Left lung (tissue), 10 donors: ENCODE data around the gene GCAT. TPM values are rescaled to one million over a fixed set of nuclear protein-coding genes. Genes with fewer than 3 reads are reported as not detected.

Experiments used
- ATAC-seq: fragments of 200-7000 bp; cut with Tn5 transposase; one replicate; pipeline ENCODE4 v1.9.1; 2020; ENCODE audit warnings: moderate library complexity
- DNase-seq, 4 donors: peaks; one replicate each; pipeline ENCODE4 v3.0.0-alpha.2; 2013 to 2020
- H3K27ac ChIP-seq, 2 donors: fragments of 200-600 bp; sonication (generic) in 1 of 2; one replicate each; pipeline versions ENCODE4 v1.5.0 to v1.8.0; 2020 to 2021
- H3K27me3 ChIP-seq, 2 donors: fragments of 200-600 bp; sonication (generic) in 1 of 2; one replicate each; pipeline versions ENCODE4 v1.5.0 to v1.8.0; 2020 to 2021
- H3K36me3 ChIP-seq, 2 donors: fragments of 200-600 bp; sonication (generic) in 1 of 2; one replicate each; pipeline versions ENCODE4 v1.5.0 to v1.8.0; 2020 to 2021
- H3K4me1 ChIP-seq, 2 donors: fragments of 200-600 bp; one replicate each; pipeline ENCODE4 v1.8.0; 2021
- H3K4me3 ChIP-seq, 2 donors: fragments of 200-600 bp; sonication (generic) in 1 of 2; one replicate each; pipeline versions ENCODE4 v1.5.0 to v1.8.0; 2020 to 2021; ENCODE audit warnings: mild to moderate bottlenecking in 1 of 2
- H3K9me3 ChIP-seq, 2 donors: fragments of 200-600 bp; sonication (generic) in 1 of 2; one replicate each; pipeline versions ENCODE4 v1.5.0 to v1.8.0; 2020 to 2021
- CTCF ChIP-seq, 2 donors: fragments of 200-600 bp; sonication (generic) in 1 of 2; IDR thresholded peaks; one replicate each; pipeline versions ENCODE4 v1.5.0 to v1.8.0; 2021; ENCODE audit warnings: antibody characterized with exemption in 2 of 2
- intact Hi-C, 2 donors: fragments of 100-400 bp; cut with DNase I; formaldehyde crosslinking; loops; one replicate each; pipeline versions ENCODE4 v1.11.2 to v1.14.2; 2022
- polyA plus RNA-seq, 6 donors: library from polyadenylated mRNA; unstranded; fragments of 120-200 nt; gene quantifications; one replicate each; pipeline ENCODE4 v1.2.1, GENCODE V29; 2013; ENCODE audit not compliant: insufficient read length in 6 of 6
- total RNA-seq, 2 donors: library from RNA; stranded (reverse); fragmentation: NEBNext Ultra II Directional; extraction: Animal tissue kit (Norgen Biotek cat#: 25700); gene quantifications; one replicate each; pipeline ENCODE4 v1.2.1, GENCODE V29; 2021
- donor health status: DM: no; HTN: yes; CAD: no.
- donor health status: DM: no; HTN: no; CAD: no.

The GCAT gene
- total and polyA plus RNA-seq, 8 donors, result 8.1 to 16.7 (median 9.0) TPM

- no peak for TF ChIP-seq CTCF (IDR thresholded peaks at IDR 0.05)
- DNase-seq (peak; percentile 89 to 96 (median 92)), ATAC-seq (peak; percentile 60)
- Histone ChIP-seq H3K36me3 (no peaks in the 10 kb centered on the region), H3K4me3 (peak overlapping the region; percentile 56 to 59), H3K9me3 (no peaks in the 10 kb centered on the region), H3K27ac (peak overlapping the region; percentile 78 to 84), H3K4me1 (peaks cover 15 to 69% of the 10 kb centered on the region in 2 donors), H3K27me3 (peaks cover 0 to 69% of the 10 kb centered on the region in 2 donors)
- intact Hi-C loops, result no loop called here
These were observed 2.6 kb upstream of the GCAT start for GRCh38 chr22:37804881-37805809.

- no peak for TF ChIP-seq CTCF (IDR thresholded peaks at IDR 0.05)
- intact Hi-C loops, result no loop called here
- peaks cover 15 to 69% of the 10 kb centered on the region in 2 donors for H3K4me1 ChIP-seq
These were observed 1.9 kb upstream of the GCAT start for GRCh38 chr22:37805810-37806277.

GRCh38 chr22:37806409-37807333 lies 1.1 kb upstream of the GCAT start:
- H3K27ac ChIP-seq, result peak overlapping the region; percentile 67 to 78
- no peak for TF ChIP-seq CTCF (IDR thresholded peaks at IDR 0.05)
- DNase-seq (peak in 1 of 4 donors; percentile 23), ATAC-seq (peak; percentile 10)
- H3K27me3 ChIP-seq, result peaks cover 0 to 68% of the 10 kb centered on the region in 2 donors
- peaks cover 15 to 69% of the 10 kb centered on the region in 2 donors for H3K4me1 ChIP-seq
- H3K9me3 ChIP-seq, result no peaks in the 10 kb centered on the region
- H3K4me3 ChIP-seq, result peak overlapping the region; percentile 56 to 59
- intact Hi-C loops, result no loop called here
- H3K36me3 ChIP-seq, result no peaks in the 10 kb centered on the region

More at GRCh38 chr22:37805810-37806277, 1.9 kb upstream of the GCAT start:
- Histone ChIP-seq H3K36me3 (no peaks in the 10 kb centered on the region), H3K27ac (peak overlapping the region; percentile 78 to 84), H3K4me3 (peak overlapping the region; percentile 56 to 59), H3K27me3 (peaks cover 0 to 69% of the 10 kb centered on the region in 2 donors), H3K9me3 (no peaks in the 10 kb centered on the region)
- ATAC-seq, result no peak
- DNase-seq, result no peak

- H3K4me1 ChIP-seq, result peaks cover 8 to 54% of the 10 kb centered on the region in 2 donors
- H3K27ac ChIP-seq, result no peak overlapping the region
- ATAC-seq, result no peak
- TF ChIP-seq CTCF (IDR thresholded peaks at IDR 0.05), result no peak
- no peak for DNase-seq
- peaks cover 0 to 52% of the 10 kb centered on the region in 2 donors for H3K27me3 ChIP-seq
- peaks cover 0 to 2% of the 10 kb centered on the region in 2 donors for H3K36me3 ChIP-seq
- intact Hi-C loops, result no loop called here
- no peaks in the 10 kb centered on the region for H3K9me3 ChIP-seq
- peak overlapping the region; percentile 56 to 59 for H3K4me3 ChIP-seq
These were observed 542 bp downstream of the GCAT start for GRCh38 chr22:37808294-37808657.
